ENCODE results near the gene CACNG6.

GRCh38 chr19:54014920-54015560, 23.6 kb downstream of the CACNG6 start:
- TF ChIP-seq EZH2 (IDR thresholded peaks at IDR 0.05; ENCODE audit: borderline replicate concordance, low read length), result no peak
- no peak for TF ChIP-seq CTCF (IDR thresholded peaks at IDR 0.05; ENCODE audit: low read length)

Measured in OCI-LY1 (cell line).